Measurements from ENCODE around the gene HOXD9. TPM values are rescaled to one million over a fixed set of nuclear protein-coding genes. Genes with fewer than 3 reads are reported as not detected.

Gene HOXD9
- total RNA-seq, 1 donor from 2014 or later, result 12.5 TPM

DNA sequence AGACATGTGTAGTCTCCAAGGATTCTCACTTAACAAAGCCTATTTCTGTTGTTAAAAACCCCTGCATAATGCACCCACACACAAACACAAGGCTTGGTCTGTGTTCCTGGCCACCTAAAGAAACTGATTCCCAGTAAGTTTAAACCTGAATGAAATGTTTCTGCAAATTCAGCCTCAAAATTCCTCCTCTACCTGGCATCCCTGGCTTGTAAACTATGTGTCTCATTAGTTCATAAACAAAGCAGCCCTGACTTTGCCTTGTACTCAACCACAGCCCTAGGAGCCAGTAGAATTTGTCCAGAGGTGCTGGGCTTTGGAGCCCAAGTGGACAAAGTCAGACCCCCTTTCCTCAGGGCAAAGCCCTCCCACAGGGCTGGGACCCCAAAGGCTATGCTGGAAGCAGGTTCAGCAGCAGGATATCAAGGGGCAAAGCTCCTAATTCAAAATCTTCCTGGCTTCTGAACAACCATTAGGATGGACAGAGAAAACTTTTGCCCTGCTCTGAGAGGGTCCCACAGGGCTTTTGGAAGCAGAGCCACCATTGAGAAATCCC, 32.6 kb upstream of the HOXD9 start:
- Histone ChIP-seq H3K4me3 (no peak overlapping the region), H3K27ac (peak overlapping the region; percentile 91), H3K36me3 (no peaks in the 10 kb centered on the region), H3K27me3 (no peaks in the 10 kb centered on the region), H3K4me1 (peaks cover 37% of the 10 kb centered on the region), H3K9me3 (no peaks in the 10 kb centered on the region)
- TF ChIP-seq POLR2AphosphoS5 (IDR thresholded peaks at IDR 0.05; ENCODE audit: insufficient read depth in 1 of 2, low read depth in 1 of 2) (no peak), POLR2A (IDR thresholded peaks at IDR 0.05) (no peak)
- TF ChIP-seq, protein P1, sequence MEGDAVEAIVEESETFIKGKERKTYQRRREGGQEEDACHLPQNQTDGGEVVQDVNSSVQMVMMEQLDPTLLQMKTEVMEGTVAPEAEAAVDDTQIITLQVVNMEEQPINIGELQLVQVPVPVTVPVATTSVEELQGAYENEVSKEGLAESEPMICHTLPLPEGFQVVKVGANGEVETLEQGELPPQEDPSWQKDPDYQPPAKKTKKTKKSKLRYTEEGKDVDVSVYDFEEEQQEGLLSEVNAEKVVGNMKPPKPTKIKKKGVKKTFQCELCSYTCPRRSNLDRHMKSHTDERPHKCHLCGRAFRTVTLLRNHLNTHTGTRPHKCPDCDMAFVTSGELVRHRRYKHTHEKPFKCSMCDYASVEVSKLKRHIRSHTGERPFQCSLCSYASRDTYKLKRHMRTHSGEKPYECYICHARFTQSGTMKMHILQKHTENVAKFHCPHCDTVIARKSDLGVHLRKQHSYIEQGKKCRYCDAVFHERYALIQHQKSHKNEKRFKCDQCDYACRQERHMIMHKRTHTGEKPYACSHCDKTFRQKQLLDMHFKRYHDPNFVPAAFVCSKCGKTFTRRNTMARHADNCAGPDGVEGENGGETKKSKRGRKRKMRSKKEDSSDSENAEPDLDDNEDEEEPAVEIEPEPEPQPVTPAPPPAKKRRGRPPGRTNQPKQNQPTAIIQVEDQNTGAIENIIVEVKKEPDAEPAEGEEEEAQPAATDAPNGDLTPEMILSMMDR (IDR thresholded peaks at IDR 0.05), result no peak
- intact Hi-C loops (cut with DNase I), result loop anchor here (5.0 to 10.0 kb wide), 3 partner anchors 403 to 1755 kb away; partner anchors contain the start of gene SP9
- DNase-seq (ENCODE audit: extremely low spot score in 2 of 2), result no peak

DNA sequence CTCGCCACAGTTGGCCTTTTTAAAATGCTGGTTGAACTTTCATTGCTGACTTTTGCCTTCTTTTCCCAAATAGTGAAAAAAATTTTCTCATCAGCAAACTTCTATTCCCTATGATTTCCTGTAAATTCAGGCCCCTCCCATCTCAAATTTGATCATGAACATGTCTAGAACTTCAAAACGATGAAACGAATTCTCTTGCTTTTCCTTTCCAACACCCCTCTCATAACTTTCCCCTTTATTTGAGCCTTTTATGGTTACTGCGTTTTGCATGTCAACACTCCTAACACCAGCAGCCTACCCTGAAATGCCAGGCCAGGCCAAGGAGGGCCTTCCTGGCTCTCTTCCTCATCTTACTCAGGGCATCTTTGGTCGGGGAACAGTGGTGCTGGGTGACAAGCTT, 31.7 kb upstream of the HOXD9 start:
- H3K27me3 ChIP-seq, result no peaks in the 10 kb centered on the region
- H3K27ac ChIP-seq, result peak overlapping the region; percentile 91
- DNase-seq (ENCODE audit: extremely low spot score in 2 of 2), result no peak
- H3K9me3 ChIP-seq, result no peaks in the 10 kb centered on the region
- H3K4me3 ChIP-seq, result no peak overlapping the region
- TF ChIP-seq POLR2AphosphoS5 (IDR thresholded peaks at IDR 0.05; ENCODE audit: insufficient read depth in 1 of 2, low read depth in 1 of 2) (no peak), POLR2A (IDR thresholded peaks at IDR 0.05) (no peak)
- TF ChIP-seq, protein P1 (IDR thresholded peaks at IDR 0.05), result no peak
- no peaks in the 10 kb centered on the region for H3K36me3 ChIP-seq
- peaks cover 28% of the 10 kb centered on the region for H3K4me1 ChIP-seq
- intact Hi-C loops (cut with DNase I), result loop anchor here (5.0 kb wide), 1 partner anchor 839 kb away; no protein-coding TSS in a partner anchor

DNA sequence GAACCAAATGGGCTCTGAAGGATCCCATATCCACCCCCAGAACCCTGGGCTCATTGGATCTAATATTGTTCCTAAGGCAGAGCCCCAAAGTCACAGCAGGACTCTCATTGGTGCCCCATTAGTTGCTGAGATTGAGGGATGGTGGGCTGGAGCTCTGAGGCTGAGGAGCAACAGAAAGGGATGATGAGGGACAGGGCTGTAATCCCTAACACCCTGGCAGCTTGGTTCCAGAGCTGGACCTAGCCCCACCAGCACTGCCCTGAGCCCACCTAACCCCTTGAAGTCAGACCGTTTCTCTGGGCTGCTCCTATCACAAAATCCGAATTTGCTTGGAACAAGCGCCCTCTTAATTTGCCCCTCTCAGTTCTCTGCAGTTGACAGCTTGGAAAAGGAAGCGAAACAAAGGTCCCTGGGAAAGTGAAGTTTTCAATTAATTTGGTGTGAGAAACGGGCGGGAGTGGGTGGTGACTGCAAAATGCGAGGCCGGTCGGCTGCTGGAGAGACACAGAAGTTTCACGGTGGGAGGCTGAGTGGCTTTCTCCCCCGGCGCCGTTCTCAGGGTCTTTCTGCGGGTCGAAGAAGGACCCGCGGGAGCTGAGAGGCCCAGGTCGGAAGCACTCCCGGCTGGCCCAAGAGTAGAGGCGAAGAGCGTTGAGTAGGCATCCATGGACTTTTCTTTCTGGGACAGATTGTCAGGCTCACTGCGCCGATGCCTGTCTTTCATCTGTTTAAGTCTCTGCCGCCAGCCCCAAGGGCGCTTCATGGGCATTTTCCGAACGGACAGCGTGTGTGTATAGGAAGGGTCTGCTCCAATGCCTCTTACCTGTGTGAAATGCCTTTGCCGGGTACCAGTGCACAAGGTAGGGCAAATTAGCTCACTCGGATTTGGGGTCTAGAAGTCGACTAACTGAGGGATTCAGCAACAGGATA, 30.9 kb upstream of the HOXD9 start:
- TF ChIP-seq, protein P1 (IDR thresholded peaks at IDR 0.05), result no peak
- no peak for TF ChIP-seq POLR2AphosphoS5 (IDR thresholded peaks at IDR 0.05; ENCODE audit: insufficient read depth in 1 of 2, low read depth in 1 of 2)
- Histone ChIP-seq H3K27ac (peak overlapping the region; percentile 91), H3K9me3 (no peaks in the 10 kb centered on the region), H3K4me3 (peak overlapping the region; percentile 54 to 59), H3K27me3 (no peaks in the 10 kb centered on the region), H3K36me3 (no peaks in the 10 kb centered on the region), H3K4me1 (peaks cover 20% of the 10 kb centered on the region)
- intact Hi-C loops (cut with DNase I), result loop anchor here (5.0 kb wide), 1 partner anchor 839 kb away; no protein-coding TSS in a partner anchor
- DNase-seq (ENCODE audit: extremely low spot score in 2 of 2), result no peak

DNA sequence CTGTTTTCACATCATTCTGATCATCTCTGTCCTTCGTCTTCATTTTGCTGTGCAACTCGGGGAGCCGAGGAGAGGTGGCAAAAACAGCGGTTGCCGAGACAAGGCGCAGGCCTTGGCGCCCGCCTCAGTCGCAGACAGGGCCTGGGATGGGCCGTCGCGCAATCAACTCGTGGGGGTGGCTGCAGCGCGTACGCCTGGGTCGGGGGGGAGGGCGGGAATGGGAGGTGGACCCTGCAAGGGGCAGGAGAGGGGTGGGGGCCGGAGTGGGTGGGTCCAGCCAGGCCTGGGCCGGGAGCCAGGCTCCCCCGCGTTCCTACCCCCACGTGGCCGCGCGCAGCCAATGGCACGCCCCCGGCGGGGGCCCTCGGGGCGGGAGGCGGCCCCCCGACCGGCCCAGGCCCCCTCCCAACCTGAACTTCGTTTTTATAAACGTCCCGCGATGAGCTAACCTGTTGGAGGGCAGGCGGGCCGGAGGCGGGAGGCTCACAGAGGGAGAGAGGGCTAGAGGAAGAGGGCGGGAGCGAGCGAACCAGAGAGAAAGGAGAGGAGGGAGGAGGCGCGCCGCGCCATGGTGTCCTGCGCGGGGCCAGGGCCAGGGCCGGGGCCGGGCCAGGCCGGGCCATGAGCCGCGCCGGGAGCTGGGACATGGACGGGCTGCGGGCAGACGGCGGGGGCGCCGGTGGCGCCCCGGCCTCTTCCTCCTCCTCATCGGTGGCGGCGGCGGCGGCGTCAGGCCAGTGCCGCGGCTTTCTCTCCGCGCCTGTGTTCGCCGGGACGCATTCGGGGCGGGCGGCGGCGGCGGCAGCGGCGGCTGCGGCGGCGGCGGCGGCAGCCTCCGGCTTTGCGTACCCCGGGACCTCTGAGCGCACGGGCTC, 30.0 kb upstream of the HOXD9 start, which contains the start of gene HOXD13:
Gene HOXD13 (plus strand): TSS at position 452 of the 875 bp plus-strand sequence. CDS start 170 bp downstream, at position 622.
- peak within 1 kb of the TSS; percentile 54 to 59 for H3K4me3 ChIP-seq
- no peaks in the 10 kb centered on the region for H3K36me3 ChIP-seq
- no peaks in the 10 kb centered on the region for H3K9me3 ChIP-seq
- peak in 1 of 2 donors; percentile 97 for TF ChIP-seq POLR2A (IDR thresholded peaks at IDR 0.05)
- peak in 1 of 2 donors; percentile 86 for TF ChIP-seq POLR2AphosphoS5 (IDR thresholded peaks at IDR 0.05; ENCODE audit: insufficient read depth in 1 of 2, low read depth in 1 of 2)
- TF ChIP-seq, protein P1 (IDR thresholded peaks at IDR 0.05), result no peak
- intact Hi-C loops (cut with DNase I), result loop anchor here (5.0 kb wide), 1 partner anchor 840 kb away; no protein-coding TSS in a partner anchor
- peaks cover 27% of the 10 kb centered on the region for H3K4me1 ChIP-seq
- DNase-seq (ENCODE audit: extremely low spot score in 2 of 2), result no peak
- no peaks in the 10 kb centered on the region for H3K27me3 ChIP-seq
- peak within 1 kb of the TSS; percentile 91 for H3K27ac ChIP-seq
